Measurements from ENCODE around the gene CHAT.

CHAT gene

GRCh38 chr10:49611816-49612512 is 1.9 kb upstream of the CHAT start:
- TF ChIP-seq BACH2 (CRISPR knock-in tag; IDR thresholded peaks at IDR 0.05; ENCODE audit: borderline replicate concordance) (no peak), ZNF8 (CRISPR knock-in tag; IDR thresholded peaks at IDR 0.05) (no peak), CREB5 (CRISPR knock-in tag; IDR thresholded peaks at IDR 0.05; ENCODE audit: low read depth) (no peak), CSRNP3 (CRISPR knock-in tag; IDR thresholded peaks at IDR 0.05) (no peak), ZNF70 (CRISPR knock-in tag; IDR thresholded peaks at IDR 0.05) (no peak), TOX (CRISPR knock-in tag; IDR thresholded peaks at IDR 0.05; ENCODE audit: borderline replicate concordance) (no peak), TCF4 (CRISPR knock-in tag; IDR thresholded peaks at IDR 0.05; ENCODE audit: borderline replicate concordance) (no peak)
- no peak for ATAC-seq

- ATAC-seq = no peak
- TF ChIP-seq ESRRG (CRISPR knock-in tag; IDR thresholded peaks at IDR 0.05) = no peak
- no peak for TF ChIP-seq ZNF565 (CRISPR knock-in tag; conservative IDR thresholded peaks at IDR 0.05; ENCODE audit: low read depth)
- TF ChIP-seq CSDC2 (CRISPR knock-in tag; IDR thresholded peaks at IDR 0.05) = no peak
- TF ChIP-seq ARNTL (CRISPR knock-in tag; IDR thresholded peaks at IDR 0.05; ENCODE audit: borderline replicate concordance, low read depth) = no peak
- no peak for TF ChIP-seq CREB5 (CRISPR knock-in tag; IDR thresholded peaks at IDR 0.05; ENCODE audit: low read depth)
- no peak for TF ChIP-seq CSRNP3 (CRISPR knock-in tag; IDR thresholded peaks at IDR 0.05)
- TF ChIP-seq TCF4 (CRISPR knock-in tag; IDR thresholded peaks at IDR 0.05; ENCODE audit: borderline replicate concordance) = no peak
- TF ChIP-seq BACH2 (CRISPR knock-in tag; IDR thresholded peaks at IDR 0.05; ENCODE audit: borderline replicate concordance) = no peak
- no peak for TF ChIP-seq ZFP30 (CRISPR knock-in tag; IDR thresholded peaks at IDR 0.05)
- TF ChIP-seq ISL1 (CRISPR knock-in tag; IDR thresholded peaks at IDR 0.05) = no peak
- TF ChIP-seq GLIS3 (CRISPR knock-in tag; IDR thresholded peaks at IDR 0.05) = no peak
- no peak for TF ChIP-seq ZNF70 (CRISPR knock-in tag; IDR thresholded peaks at IDR 0.05)
- no peak for TF ChIP-seq PPARA (CRISPR knock-in tag; IDR thresholded peaks at IDR 0.05; ENCODE audit: borderline replicate concordance)
- TF ChIP-seq PATZ1 (CRISPR knock-in tag; IDR thresholded peaks at IDR 0.05; ENCODE audit: borderline replicate concordance) = no peak
- no peak for TF ChIP-seq OSR1 (CRISPR knock-in tag; IDR thresholded peaks at IDR 0.05)
- no peak for TF ChIP-seq RARB (CRISPR knock-in tag; IDR thresholded peaks at IDR 0.05)
- no peak for TF ChIP-seq TSHZ2 (CRISPR knock-in tag; IDR thresholded peaks at IDR 0.05)
- TF ChIP-seq ZNF8 (CRISPR knock-in tag; IDR thresholded peaks at IDR 0.05) = no peak
Observed at GRCh38 chr10:49612513-49613164, 1.2 kb upstream of the CHAT start.

Data from SK-N-SH treated with all-trans-retinoic acid at 6 μM for 48 hours (cell line).